ENCODE measurements around the gene ZBTB3. TPM values are rescaled to one million over a fixed set of nuclear protein-coding genes. Genes with fewer than 3 reads are reported as not detected.

The ZBTB3 gene
- total and polyA plus RNA-seq, 2 of the 13 experiments (the other 11 are each of a cell fraction or from before 2014, with no cell fraction given), result 3.4 to 5.2 TPM

DNA sequence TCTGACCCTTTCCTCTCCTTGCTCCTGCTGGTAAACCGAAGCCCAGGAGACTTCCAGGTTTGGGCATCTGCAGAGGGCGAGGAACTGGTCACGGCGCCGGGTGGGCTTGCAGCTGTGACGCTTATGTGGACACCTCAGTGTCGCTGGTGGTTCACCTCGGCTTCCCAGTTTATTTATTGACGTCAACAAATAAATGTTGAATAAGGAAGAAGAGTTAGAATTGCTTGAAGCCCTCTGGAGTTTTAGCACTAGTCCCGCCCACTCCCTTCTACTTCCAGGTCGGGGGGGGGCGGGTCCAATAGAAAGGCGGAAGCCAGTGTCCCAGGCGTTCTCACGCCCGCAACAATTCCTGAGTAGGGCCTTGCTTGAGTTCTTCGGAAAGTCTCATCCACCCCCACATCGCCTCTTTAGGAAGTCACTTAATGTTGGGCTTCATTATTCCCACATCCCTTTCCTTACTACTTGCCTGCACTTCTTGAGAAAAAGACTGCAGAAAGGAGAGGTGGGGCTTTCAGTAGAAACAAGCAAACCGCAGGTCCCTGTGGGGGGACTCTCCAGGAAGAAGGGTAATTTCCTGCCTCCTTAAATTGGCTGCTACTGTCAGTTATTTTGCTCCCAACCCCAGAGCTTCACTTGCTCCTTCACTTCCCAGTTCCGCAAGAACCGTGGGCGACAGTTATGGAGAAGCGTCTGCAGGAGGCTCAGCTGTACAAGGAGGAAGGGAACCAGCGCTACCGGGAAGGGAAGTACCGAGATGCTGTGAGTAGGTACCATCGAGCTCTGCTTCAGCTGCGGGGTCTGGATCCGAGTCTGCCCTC lies 25.6 kb downstream of the ZBTB3 start, which contains the start of gene TTC9C (continued):
- TF ChIP-seq, protein P1, sequence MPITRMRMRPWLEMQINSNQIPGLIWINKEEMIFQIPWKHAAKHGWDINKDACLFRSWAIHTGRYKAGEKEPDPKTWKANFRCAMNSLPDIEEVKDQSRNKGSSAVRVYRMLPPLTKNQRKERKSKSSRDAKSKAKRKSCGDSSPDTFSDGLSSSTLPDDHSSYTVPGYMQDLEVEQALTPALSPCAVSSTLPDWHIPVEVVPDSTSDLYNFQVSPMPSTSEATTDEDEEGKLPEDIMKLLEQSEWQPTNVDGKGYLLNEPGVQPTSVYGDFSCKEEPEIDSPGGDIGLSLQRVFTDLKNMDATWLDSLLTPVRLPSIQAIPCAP (CRISPR knock-in tag; IDR thresholded peaks at IDR 0.05; ENCODE audit: low read depth), result no peak
- no peak for TF ChIP-seq RBFOX2 (IDR thresholded peaks at IDR 0.05; ENCODE audit: low read depth, low read length)

DNA sequence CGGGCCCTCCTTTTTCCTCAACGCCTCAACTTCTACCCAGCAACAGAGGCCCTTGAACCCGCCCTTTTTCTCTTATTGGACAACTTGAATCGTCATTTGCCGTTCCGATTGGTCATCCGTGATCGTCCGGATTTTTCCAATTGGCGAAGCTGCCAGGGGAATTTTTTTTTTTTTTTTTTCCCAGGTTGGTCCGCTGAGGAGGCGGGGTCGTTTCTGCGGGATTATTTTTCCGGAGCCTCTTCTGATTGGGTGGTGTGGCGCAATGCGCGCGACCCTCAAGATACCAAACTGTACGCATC lies 26.1 kb downstream of the ZBTB3 start:
- Histone ChIP-seq H3K27me3 (ENCODE audit: control insufficient read depth in 1 of 2, insufficient read depth in 2 of 2, low read length in 2 of 2) (peaks cover 0 to 3% of the 10 kb centered on the region in 2 experiments; a peak in 1 of 5 replicates), H4K20me1 (ENCODE audit: insufficient read depth, low read length) (peaks cover 30% of the 10 kb centered on the region), H3K36me3 (replicated peaks in 1 of 2; ENCODE audit: control insufficient read depth in 1 of 2, insufficient read depth in 2 of 2, low read length in 2 of 2) (peaks cover 1 to 19% of the 10 kb centered on the region in 2 experiments), H2AFZ (ENCODE audit: low read length) (no peak overlapping the region), H3K9ac (ENCODE audit: insufficient read depth, low read depth, low read length) (peak overlapping the region; percentile 95), H3K4me2 (ENCODE audit: low read depth, low read length) (peak overlapping the region; percentile 91), H3K4me3 (replicated peaks in 1 of 3; ENCODE audit: insufficient read depth in 1 of 3, low read depth in 2 of 3, low read length in 3 of 3) (peak overlapping the region; percentile 91 to 100 (median 94)), H3K4me1 (ENCODE audit: insufficient read depth, low read length) (peaks cover 40% of the 10 kb centered on the region), H3K27ac (ENCODE audit: extremely low read length, insufficient read depth, low read length) (peak overlapping the region; percentile 99), H3K79me2 (ENCODE audit: insufficient read depth, low read length) (peaks cover 58% of the 10 kb centered on the region), H3K9me3 (ENCODE audit: low read length) (no peaks in the 10 kb centered on the region)
- CTCF ChIA-PET (ENCODE audit: low intra/inter-chr PET ratio, low total read pairs), result no interaction called here
- intact Hi-C loops (cut with micrococcal nuclease; ENCODE audit: unreplicated experiment) (loop anchor here (1.0 to 5.0 kb wide), 3 partner anchors 41 to 114 kb away; partner anchors contain the start of gene TMEM179B), in situ Hi-C loops (cut with HindIII; ENCODE audit: extremely low pct_ligation_motif_present, low pct_unique_long_range_greater_than_20kb) (no loop called here)
- DNase-seq (ENCODE audit: low spot score), result peak; percentile 98
- BruUV-seq (replicated peaks), result no TSS peak
- POLR2A ChIA-PET, result interaction anchor here (0.6 to 5.7 kb wide), 40 partner anchors 10 to 303 kb away, joined by 3 to 129 read pairs (median 9); partner anchors contain the start of genes AHNAK, B3GAT3, BSCL2 and C11orf98
- ATAC-seq, result peak; percentile 72
- WGBS (ENCODE audit: low lambda C conversion rate), result under 1% methylated on average over 20 of the region's 20 CpGs
- FAIRE-seq, result peak; percentile 77
- TF ChIP-seq NAIF1 (CRISPR knock-in tag; IDR thresholded peaks at IDR 0.05; ENCODE audit: borderline replicate concordance), result no peak
- no peak for TF ChIP-seq MATR3 (CRISPR knock-in tag; IDR thresholded peaks at IDR 0.05)
- TF ChIP-seq ZNF138 (CRISPR knock-in tag; IDR thresholded peaks at IDR 0.05; ENCODE audit: low read depth), result no peak
- 0 out of 2 replicates have a peak, but pooled peaks have one; percentile 17 for TF ChIP-seq HNRNPL (IDR thresholded peaks at IDR 0.05; ENCODE audit: low read depth, low read length)
- no peak for TF ChIP-seq FOXA3 (CRISPR knock-in tag; IDR thresholded peaks at IDR 0.05)
- TF ChIP-seq MED8 (CRISPR knock-in tag; IDR thresholded peaks at IDR 0.05; ENCODE audit: insufficient replicate concordance), result no peak
- TF ChIP-seq, protein P2, sequence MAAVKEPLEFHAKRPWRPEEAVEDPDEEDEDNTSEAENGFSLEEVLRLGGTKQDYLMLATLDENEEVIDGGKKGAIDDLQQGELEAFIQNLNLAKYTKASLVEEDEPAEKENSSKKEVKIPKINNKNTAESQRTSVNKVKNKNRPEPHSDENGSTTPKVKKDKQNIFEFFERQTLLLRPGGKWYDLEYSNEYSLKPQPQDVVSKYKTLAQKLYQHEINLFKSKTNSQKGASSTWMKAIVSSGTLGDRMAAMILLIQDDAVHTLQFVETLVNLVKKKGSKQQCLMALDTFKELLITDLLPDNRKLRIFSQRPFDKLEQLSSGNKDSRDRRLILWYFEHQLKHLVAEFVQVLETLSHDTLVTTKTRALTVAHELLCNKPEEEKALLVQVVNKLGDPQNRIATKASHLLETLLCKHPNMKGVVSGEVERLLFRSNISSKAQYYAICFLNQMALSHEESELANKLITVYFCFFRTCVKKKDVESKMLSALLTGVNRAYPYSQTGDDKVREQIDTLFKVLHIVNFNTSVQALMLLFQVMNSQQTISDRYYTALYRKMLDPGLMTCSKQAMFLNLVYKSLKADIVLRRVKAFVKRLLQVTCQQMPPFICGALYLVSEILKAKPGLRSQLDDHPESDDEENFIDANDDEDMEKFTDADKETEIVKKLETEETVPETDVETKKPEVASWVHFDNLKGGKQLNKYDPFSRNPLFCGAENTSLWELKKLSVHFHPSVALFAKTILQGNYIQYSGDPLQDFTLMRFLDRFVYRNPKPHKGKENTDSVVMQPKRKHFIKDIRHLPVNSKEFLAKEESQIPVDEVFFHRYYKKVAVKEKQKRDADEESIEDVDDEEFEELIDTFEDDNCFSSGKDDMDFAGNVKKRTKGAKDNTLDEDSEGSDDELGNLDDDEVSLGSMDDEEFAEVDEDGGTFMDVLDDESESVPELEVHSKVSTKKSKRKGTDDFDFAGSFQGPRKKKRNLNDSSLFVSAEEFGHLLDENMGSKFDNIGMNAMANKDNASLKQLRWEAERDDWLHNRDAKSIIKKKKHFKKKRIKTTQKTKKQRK (IDR thresholded peaks at IDR 0.05; ENCODE audit: low read length), result no peak
- TF ChIP-seq PHB2 (IDR thresholded peaks at IDR 0.05; ENCODE audit: partially characterized antibody), result no peak
- peak; percentile 85 for TF ChIP-seq NFYC (CRISPR knock-in tag; IDR thresholded peaks at IDR 0.05)
- TF ChIP-seq ZNF510 (CRISPR knock-in tag; IDR thresholded peaks at IDR 0.05; ENCODE audit: low read depth), result no peak
- TF ChIP-seq, protein P3, sequence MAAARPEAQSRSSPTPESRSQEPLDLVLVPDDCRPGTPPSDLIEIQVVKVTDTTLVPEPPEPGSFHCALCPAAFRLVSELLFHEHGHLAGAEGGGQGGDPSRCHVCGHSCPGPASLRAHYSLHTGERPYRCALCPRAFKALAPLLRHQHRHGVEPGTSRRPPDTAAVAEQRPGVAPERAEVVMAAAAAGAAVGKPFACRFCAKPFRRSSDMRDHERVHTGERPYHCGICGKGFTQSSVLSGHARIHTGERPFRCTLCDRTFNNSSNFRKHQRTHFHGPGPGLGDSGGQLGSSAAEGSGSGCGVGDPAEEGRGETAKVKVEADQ (CRISPR knock-in tag; IDR thresholded peaks at IDR 0.05; ENCODE audit: borderline replicate concordance), result no peak
- no peak for TF ChIP-seq ARNT2 (CRISPR knock-in tag; IDR thresholded peaks at IDR 0.05; ENCODE audit: low read depth)
- TF ChIP-seq CBX2 (IDR thresholded peaks at IDR 0.05; ENCODE audit: low read depth, low read length), result no peak
- TF ChIP-seq CBX2 (CRISPR knock-in tag; IDR thresholded peaks at IDR 0.05; ENCODE audit: low read depth), result no peak
- TF ChIP-seq, protein P4, sequence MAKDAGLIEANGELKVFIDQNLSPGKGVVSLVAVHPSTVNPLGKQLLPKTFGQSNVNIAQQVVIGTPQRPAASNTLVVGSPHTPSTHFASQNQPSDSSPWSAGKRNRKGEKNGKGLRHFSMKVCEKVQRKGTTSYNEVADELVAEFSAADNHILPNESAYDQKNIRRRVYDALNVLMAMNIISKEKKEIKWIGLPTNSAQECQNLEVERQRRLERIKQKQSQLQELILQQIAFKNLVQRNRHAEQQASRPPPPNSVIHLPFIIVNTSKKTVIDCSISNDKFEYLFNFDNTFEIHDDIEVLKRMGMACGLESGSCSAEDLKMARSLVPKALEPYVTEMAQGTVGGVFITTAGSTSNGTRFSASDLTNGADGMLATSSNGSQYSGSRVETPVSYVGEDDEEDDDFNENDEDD (CRISPR knock-in tag; IDR thresholded peaks at IDR 0.05; ENCODE audit: borderline replicate concordance), result no peak
